Measurements from ENCODE around the gene RAB5B.

Gene RAB5B

GRCh38 chr12:56011509-56012090 is 37.7 kb downstream of the RAB5B start:
- H3K27me3 ChIP-seq (ENCODE audit: control insufficient read depth in 1 of 2, insufficient read depth in 2 of 2, low read length in 2 of 2), result no peaks in the 10 kb centered on the region
- H3K9ac ChIP-seq (ENCODE audit: low read depth in 1 of 2, low read length in 2 of 2), result no peak overlapping the region
- H3K27ac ChIP-seq (ENCODE audit: low read depth, low read length), result no peak overlapping the region
- no peaks in the 10 kb centered on the region for H3K9me3 ChIP-seq (ENCODE audit: control insufficient read depth in 1 of 2, low read length in 2 of 2)
- H3K4me3 ChIP-seq (ENCODE audit: low read depth in 1 of 2, low read length in 2 of 2), result no peak overlapping the region
- no peaks in the 10 kb centered on the region for H3K36me3 ChIP-seq (ENCODE audit: control insufficient read depth in 1 of 2, insufficient read depth in 2 of 2, low read length in 2 of 2)
- H3K4me1 ChIP-seq (ENCODE audit: control insufficient read depth in 1 of 2, insufficient read depth in 2 of 2, low read length in 2 of 2), result peaks cover 26% of the 10 kb centered on the region in 2 donors

- Histone ChIP-seq H3K9ac (ENCODE audit: low read depth in 1 of 2, low read length in 2 of 2) (peak overlapping the region in 1 of 2 donors; percentile 0), H3K27me3 (ENCODE audit: control insufficient read depth in 1 of 2, insufficient read depth in 2 of 2, low read length in 2 of 2) (no peaks in the 10 kb centered on the region), H3K9me3 (ENCODE audit: control insufficient read depth in 1 of 2, low read length in 2 of 2) (no peaks in the 10 kb centered on the region), H3K27ac (ENCODE audit: low read depth, low read length) (no peak overlapping the region), H3K36me3 (ENCODE audit: control insufficient read depth in 1 of 2, insufficient read depth in 2 of 2, low read length in 2 of 2) (no peaks in the 10 kb centered on the region), H3K4me1 (ENCODE audit: control insufficient read depth in 1 of 2, insufficient read depth in 2 of 2, low read length in 2 of 2) (peaks cover 19 to 20% of the 10 kb centered on the region in 2 donors), H3K4me3 (ENCODE audit: low read depth in 1 of 2, low read length in 2 of 2) (no peak overlapping the region)
Observed at GRCh38 chr12:56013482-56013881, 39.6 kb downstream of the RAB5B start.

- Histone ChIP-seq H3K4me3 (ENCODE audit: low read depth in 1 of 2, low read length in 2 of 2) (no peak overlapping the region), H3K27ac (ENCODE audit: low read depth, low read length) (no peak overlapping the region), H3K9me3 (ENCODE audit: control insufficient read depth in 1 of 2, low read length in 2 of 2) (no peaks in the 10 kb centered on the region), H3K4me1 (ENCODE audit: control insufficient read depth in 1 of 2, insufficient read depth in 2 of 2, low read length in 2 of 2) (peaks cover 17 to 20% of the 10 kb centered on the region in 2 donors), H3K36me3 (ENCODE audit: control insufficient read depth in 1 of 2, insufficient read depth in 2 of 2, low read length in 2 of 2) (no peaks in the 10 kb centered on the region), H3K27me3 (ENCODE audit: control insufficient read depth in 1 of 2, insufficient read depth in 2 of 2, low read length in 2 of 2) (no peaks in the 10 kb centered on the region), H3K9ac (ENCODE audit: low read depth in 1 of 2, low read length in 2 of 2) (no peak overlapping the region)
Observed at GRCh38 chr12:56014205-56014604, 40.3 kb downstream of the RAB5B start.

GRCh38 chr12:56017181-56017580 is 43.3 kb downstream of the RAB5B start:
- Histone ChIP-seq H3K4me1 (ENCODE audit: control insufficient read depth in 1 of 2, insufficient read depth in 2 of 2, low read length in 2 of 2) (peaks cover 18% of the 10 kb centered on the region in 2 donors), H3K27me3 (ENCODE audit: control insufficient read depth in 1 of 2, insufficient read depth in 2 of 2, low read length in 2 of 2) (no peaks in the 10 kb centered on the region), H3K36me3 (ENCODE audit: control insufficient read depth in 1 of 2, insufficient read depth in 2 of 2, low read length in 2 of 2) (no peaks in the 10 kb centered on the region)

GRCh38 chr12:56018356-56018755 is 44.5 kb downstream of the RAB5B start:
- Histone ChIP-seq H3K27me3 (ENCODE audit: control insufficient read depth in 1 of 2, insufficient read depth in 2 of 2, low read length in 2 of 2) (no peaks in the 10 kb centered on the region), H3K36me3 (ENCODE audit: control insufficient read depth in 1 of 2, insufficient read depth in 2 of 2, low read length in 2 of 2) (no peaks in the 10 kb centered on the region), H3K4me3 (ENCODE audit: low read depth in 1 of 2, low read length in 2 of 2) (no peak overlapping the region), H3K4me1 (ENCODE audit: control insufficient read depth in 1 of 2, insufficient read depth in 2 of 2, low read length in 2 of 2) (peaks cover 18% of the 10 kb centered on the region in 2 donors), H3K9me3 (ENCODE audit: control insufficient read depth in 1 of 2, low read length in 2 of 2) (no peaks in the 10 kb centered on the region), H3K9ac (ENCODE audit: low read depth in 1 of 2, low read length in 2 of 2) (no peak overlapping the region), H3K27ac (ENCODE audit: low read depth, low read length) (no peak overlapping the region)

More at GRCh38 chr12:56017181-56017580, 43.3 kb downstream of the RAB5B start:
- Histone ChIP-seq H3K9me3 (ENCODE audit: control insufficient read depth in 1 of 2, low read length in 2 of 2) (no peaks in the 10 kb centered on the region), H3K27ac (ENCODE audit: low read depth, low read length) (no peak overlapping the region), H3K4me3 (ENCODE audit: low read depth in 1 of 2, low read length in 2 of 2) (no peak overlapping the region), H3K9ac (ENCODE audit: low read depth in 1 of 2, low read length in 2 of 2) (no peak overlapping the region)

GRCh38 chr12:56020423-56021184 is 46.7 kb downstream of the RAB5B start, which contains the start of gene IKZF4:
Gene IKZF4, plus strand, starts transcription at chr12:56021043. Its CDS starts 451 bp downstream, at chr12:56021494.
- Histone ChIP-seq H3K9ac (ENCODE audit: low read depth in 1 of 2, low read length in 2 of 2) (peak within 1 kb of the TSS; percentile 4 to 28), H3K4me1 (ENCODE audit: control insufficient read depth in 1 of 2, insufficient read depth in 2 of 2, low read length in 2 of 2) (peaks cover 6% of the 10 kb centered on the region in 2 donors), H3K27ac (ENCODE audit: low read depth, low read length) (no peak within 1 kb of the TSS), H3K4me3 (ENCODE audit: low read depth in 1 of 2, low read length in 2 of 2) (peak within 1 kb of the TSS; percentile 23 to 46), H3K36me3 (ENCODE audit: control insufficient read depth in 1 of 2, insufficient read depth in 2 of 2, low read length in 2 of 2) (peaks cover 0 to 5% of the 10 kb centered on the region in 2 donors), H3K27me3 (ENCODE audit: control insufficient read depth in 1 of 2, insufficient read depth in 2 of 2, low read length in 2 of 2) (no peaks in the 10 kb centered on the region), H3K9me3 (ENCODE audit: control insufficient read depth in 1 of 2, low read length in 2 of 2) (no peaks in the 10 kb centered on the region)

GRCh38 chr12:56021889-56022497 is 48.1 kb downstream of the RAB5B start:
- H3K4me1 ChIP-seq (ENCODE audit: control insufficient read depth in 1 of 2, insufficient read depth in 2 of 2, low read length in 2 of 2), result peaks cover 5 to 6% of the 10 kb centered on the region in 2 donors

GRCh38 chr12:56028511-56029165 is 54.8 kb downstream of the RAB5B start:
- no peak overlapping the region for H3K4me3 ChIP-seq (ENCODE audit: low read depth in 1 of 2, low read length in 2 of 2)
- H3K27ac ChIP-seq (ENCODE audit: low read depth, low read length), result no peak overlapping the region
- H3K27me3 ChIP-seq (ENCODE audit: control insufficient read depth in 1 of 2, insufficient read depth in 2 of 2, low read length in 2 of 2), result no peaks in the 10 kb centered on the region
- no peak overlapping the region for H3K9ac ChIP-seq (ENCODE audit: low read depth in 1 of 2, low read length in 2 of 2)
- H3K9me3 ChIP-seq (ENCODE audit: control insufficient read depth in 1 of 2, low read length in 2 of 2), result no peaks in the 10 kb centered on the region
- peaks cover 9 to 27% of the 10 kb centered on the region in 2 donors for H3K36me3 ChIP-seq (ENCODE audit: control insufficient read depth in 1 of 2, insufficient read depth in 2 of 2, low read length in 2 of 2)
- H3K4me1 ChIP-seq (ENCODE audit: control insufficient read depth in 1 of 2, insufficient read depth in 2 of 2, low read length in 2 of 2), result peaks cover 2 to 8% of the 10 kb centered on the region in 2 donors

More at GRCh38 chr12:56021889-56022497, 48.1 kb downstream of the RAB5B start:
- Histone ChIP-seq H3K36me3 (ENCODE audit: control insufficient read depth in 1 of 2, insufficient read depth in 2 of 2, low read length in 2 of 2) (peaks cover 4 to 5% of the 10 kb centered on the region in 2 donors), H3K4me3 (ENCODE audit: low read depth in 1 of 2, low read length in 2 of 2) (peak overlapping the region; percentile 23 to 46), H3K27me3 (ENCODE audit: control insufficient read depth in 1 of 2, insufficient read depth in 2 of 2, low read length in 2 of 2) (no peaks in the 10 kb centered on the region), H3K9ac (ENCODE audit: low read depth in 1 of 2, low read length in 2 of 2) (peak overlapping the region in 1 of 2 donors; percentile 28), H3K9me3 (ENCODE audit: control insufficient read depth in 1 of 2, low read length in 2 of 2) (no peaks in the 10 kb centered on the region), H3K27ac (ENCODE audit: low read depth, low read length) (no peak overlapping the region)

GRCh38 chr12:56029166-56029519 is 55.3 kb downstream of the RAB5B start:
- H3K27me3 ChIP-seq (ENCODE audit: control insufficient read depth in 1 of 2, insufficient read depth in 2 of 2, low read length in 2 of 2), result no peaks in the 10 kb centered on the region
- H3K27ac ChIP-seq (ENCODE audit: low read depth, low read length), result no peak overlapping the region
- H3K4me1 ChIP-seq (ENCODE audit: control insufficient read depth in 1 of 2, insufficient read depth in 2 of 2, low read length in 2 of 2), result peaks cover 2 to 8% of the 10 kb centered on the region in 2 donors
- H3K4me3 ChIP-seq (ENCODE audit: low read depth in 1 of 2, low read length in 2 of 2), result no peak overlapping the region
- H3K9ac ChIP-seq (ENCODE audit: low read depth in 1 of 2, low read length in 2 of 2), result no peak overlapping the region
- no peaks in the 10 kb centered on the region for H3K9me3 ChIP-seq (ENCODE audit: control insufficient read depth in 1 of 2, low read length in 2 of 2)
- peaks cover 9 to 27% of the 10 kb centered on the region in 2 donors for H3K36me3 ChIP-seq (ENCODE audit: control insufficient read depth in 1 of 2, insufficient read depth in 2 of 2, low read length in 2 of 2)
